Keratinocyte (primary cell): Measurements from ENCODE around the gene CACNA2D2. TPM values are rescaled to one million over a fixed set of nuclear protein-coding genes. Genes with fewer than 3 reads are reported as not detected.

Source experiments
- DNase-seq: peaks from one replicate; pipeline ENCODE4 v3.0.0-alpha.2; 2011; ENCODE audit warnings: low read depth, missing footprints, low spot score
- FAIRE-seq: peaks from 2 replicates; lab custom pipeline; 2011; peaks lifted over from hg19 to GRCh38; lab: Jason Lieb, UNC
- H2AFZ ChIP-seq: 2 replicates; pipeline ENCODE4 v1.6.0; 2012; ENCODE audit warnings: low read length, control low read depth, inconsistent platforms; ENCODE audit not compliant: control insufficient read depth
- H3K27ac ChIP-seq: 2 replicates; pipeline ENCODE4 v1.5.1; 2011; ENCODE audit warnings: low read length; ENCODE audit not compliant: control insufficient read depth, insufficient read depth
- H3K27me3 ChIP-seq: 3 replicates; pipeline ENCODE4 v1.6.0; 2011; ENCODE audit warnings: low read length; ENCODE audit not compliant: control insufficient read depth, insufficient read depth; ENCODE audit errors: extremely low read depth
- H3K36me3 ChIP-seq, 2 experiments: 2 replicates in 1 of 2; 3 replicates in 1 of 2; pipeline ENCODE4 v1.5.1; 2011; ENCODE audit warnings: low read length in 2 of 2, mild to moderate bottlenecking in 1 of 2; ENCODE audit not compliant: control insufficient read depth in 2 of 2, insufficient read depth in 2 of 2; ENCODE audit errors: extremely low read depth in 1 of 2
- H3K4me1 ChIP-seq: 3 replicates; pipeline ENCODE4 v1.5.1; 2011; ENCODE audit warnings: low read length; ENCODE audit not compliant: control insufficient read depth, insufficient read depth; ENCODE audit errors: extremely low read depth
- H3K4me2 ChIP-seq: 3 replicates; pipeline ENCODE4 v1.6.0; 2011; ENCODE audit warnings: low read depth, low read length; ENCODE audit not compliant: control insufficient read depth, insufficient read depth; ENCODE audit errors: extremely low read depth
- H3K4me3 ChIP-seq, 3 experiments: fragments of 200-600 bp in 1 of 3; sonication (generic) in 1 of 3; 2 replicates in 2 of 3; 3 replicates in 1 of 3; pipeline ENCODE4 v1.5.1; 2011 to 2016; ENCODE audit warnings: low read length in 3 of 3, mild to moderate bottlenecking in 3 of 3, control low read depth in 2 of 3, inconsistent platforms in 1 of 3, low read depth in 1 of 3, mixed read lengths in 1 of 3, mixed run types in 1 of 3, moderate library complexity in 1 of 3; ENCODE audit not compliant: control insufficient read depth in 2 of 3, insufficient read depth in 2 of 3; ENCODE audit errors: extremely low read depth in 1 of 3
- H3K79me2 ChIP-seq: 2 replicates; pipeline ENCODE4 v1.6.0; 2012; ENCODE audit warnings: low read length; ENCODE audit not compliant: control insufficient read depth, insufficient read depth
- H3K9ac ChIP-seq: 3 replicates; pipeline ENCODE4 v1.6.0; 2011; ENCODE audit warnings: low read length; ENCODE audit not compliant: control insufficient read depth, insufficient read depth; ENCODE audit errors: extremely low read depth
- H3K9me1 ChIP-seq: 3 replicates; pipeline ENCODE4 v1.6.0; 2011; ENCODE audit warnings: low read length; ENCODE audit not compliant: control insufficient read depth, insufficient read depth; ENCODE audit errors: extremely low read depth
- H3K9me3 ChIP-seq: 2 replicates; pipeline ENCODE4 v1.5.1; 2012; ENCODE audit warnings: low read depth, low read length; ENCODE audit not compliant: control insufficient read depth
- H4K20me1 ChIP-seq: 3 replicates; pipeline ENCODE4 v1.6.0; 2011; ENCODE audit warnings: low read length; ENCODE audit not compliant: control insufficient read depth, insufficient read depth; ENCODE audit errors: extremely low read depth
- EZH2 ChIP-seq: IDR thresholded peaks from one replicate; pipeline ENCODE4 v1.6.1; 2012; ENCODE audit warnings: inconsistent platforms, mild to moderate bottlenecking, low read length, moderate library complexity
- dilution Hi-C: fragments of 300-500 bp; cut with MboI; formaldehyde crosslinking; loops from one replicate; pipeline ENCODE4 v1.7.0; 2020; ENCODE audit warnings: low sequenced_read_pairs; ENCODE audit not compliant: extremely low pct_ligation_motif_present
- polyA plus RNA-seq, 5 experiments: library from polyadenylated mRNA; depleted of rRNA in 3 of 5; stranded (reverse) in 3 of 5; stranded (forward) in 1 of 5; unstranded in 1 of 5; fragments of >200 nt; gene quantifications; 1 replicate in 1 of 5; 2 replicates in 3 of 5; 3 replicates in 1 of 5; pipeline versions ENCODE4 v1.2.1 to v1.2.3, GENCODE V29; 2011 to 2012; ENCODE audit warnings: missing spikeins in 2 of 5, low read depth in 1 of 5, low replicate concordance in 1 of 5
- TF ChIP-seq, protein P1 (sequence below), 3 experiments: IDR thresholded peaks in 1 of 3; conservative IDR thresholded peaks in 1 of 3; optimal IDR thresholded peaks in 1 of 3; 2 replicates in 2 of 3; 3 replicates in 1 of 3; pipeline versions ENCODE3 to v1.5.1; 2011; ENCODE audit warnings: low read length in 3 of 3, mild to moderate bottlenecking in 3 of 3, moderate library complexity in 2 of 3, control low read depth in 1 of 3, inconsistent platforms in 1 of 3; ENCODE audit not compliant: insufficient read depth in 2 of 3; ENCODE audit errors: extremely low read depth in 1 of 3

CACNA2D2 gene
- polyA plus RNA-seq, 1 donor (not counting 4 experiments of a cell fraction or from before 2014, with no cell fraction given) = 0.04 TPM

DNA sequence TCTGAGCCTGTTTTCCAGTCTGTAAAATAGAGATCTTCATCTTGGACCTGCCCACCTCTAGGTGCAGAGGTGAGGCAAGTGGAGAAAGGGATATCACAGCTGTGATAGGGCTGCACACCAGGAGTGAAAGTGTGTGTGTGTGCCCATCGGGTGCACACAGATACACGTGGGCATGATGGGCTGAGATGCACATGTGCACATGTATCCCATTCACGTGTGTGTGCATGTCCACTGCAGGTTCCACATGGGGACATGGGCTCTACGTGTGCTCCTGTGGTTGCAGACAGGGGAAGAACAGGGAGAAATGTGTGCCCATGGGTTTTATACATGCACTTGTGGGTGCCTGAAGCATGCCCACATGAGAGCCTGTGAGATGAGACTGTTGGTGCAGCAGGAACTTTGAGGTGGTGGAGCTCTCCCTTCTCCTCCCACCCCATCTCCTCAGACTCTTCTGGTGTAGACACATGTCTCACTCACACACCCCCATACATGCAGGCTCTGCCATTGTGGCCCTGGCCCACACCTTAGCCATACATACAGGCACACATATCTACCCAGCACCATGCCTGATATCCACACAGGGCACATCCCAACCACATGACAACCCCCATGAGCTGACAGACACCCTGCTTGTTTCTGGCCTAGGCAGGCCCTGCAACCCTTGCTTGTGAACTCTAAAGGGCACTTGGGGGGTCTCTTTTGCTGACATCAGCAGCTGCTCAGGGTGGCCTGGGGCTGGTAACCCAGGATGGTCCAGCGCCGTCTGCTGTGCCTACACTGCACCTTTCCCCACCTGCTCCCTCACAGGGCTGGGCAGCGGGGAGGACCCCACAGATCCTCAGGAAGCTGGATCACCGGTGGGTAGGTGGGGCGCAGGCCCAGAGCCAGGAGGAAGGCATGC, 86.4 kb downstream of the CACNA2D2 start:
- no peak for DNase-seq
- Histone ChIP-seq H3K4me1 (peaks cover 2% of the 10 kb centered on the region), H3K4me3 (no peak overlapping the region), H3K27me3 (peaks cover 8% of the 10 kb centered on the region), H3K36me3 (no peaks in the 10 kb centered on the region), H3K27ac (no peak overlapping the region), H3K79me2 (no peaks in the 10 kb centered on the region), H3K9ac (no peak overlapping the region), H3K9me3 (no peaks in the 10 kb centered on the region), H3K4me2 (no peak overlapping the region), H4K20me1 (no peaks in the 10 kb centered on the region), H2AFZ (no peak overlapping the region), H3K9me1 (no peaks in the 10 kb centered on the region)
- TF ChIP-seq, protein P1, sequence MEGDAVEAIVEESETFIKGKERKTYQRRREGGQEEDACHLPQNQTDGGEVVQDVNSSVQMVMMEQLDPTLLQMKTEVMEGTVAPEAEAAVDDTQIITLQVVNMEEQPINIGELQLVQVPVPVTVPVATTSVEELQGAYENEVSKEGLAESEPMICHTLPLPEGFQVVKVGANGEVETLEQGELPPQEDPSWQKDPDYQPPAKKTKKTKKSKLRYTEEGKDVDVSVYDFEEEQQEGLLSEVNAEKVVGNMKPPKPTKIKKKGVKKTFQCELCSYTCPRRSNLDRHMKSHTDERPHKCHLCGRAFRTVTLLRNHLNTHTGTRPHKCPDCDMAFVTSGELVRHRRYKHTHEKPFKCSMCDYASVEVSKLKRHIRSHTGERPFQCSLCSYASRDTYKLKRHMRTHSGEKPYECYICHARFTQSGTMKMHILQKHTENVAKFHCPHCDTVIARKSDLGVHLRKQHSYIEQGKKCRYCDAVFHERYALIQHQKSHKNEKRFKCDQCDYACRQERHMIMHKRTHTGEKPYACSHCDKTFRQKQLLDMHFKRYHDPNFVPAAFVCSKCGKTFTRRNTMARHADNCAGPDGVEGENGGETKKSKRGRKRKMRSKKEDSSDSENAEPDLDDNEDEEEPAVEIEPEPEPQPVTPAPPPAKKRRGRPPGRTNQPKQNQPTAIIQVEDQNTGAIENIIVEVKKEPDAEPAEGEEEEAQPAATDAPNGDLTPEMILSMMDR (optimal IDR thresholded peaks at IDR 0.05 in 1 of 3, IDR thresholded peaks at IDR 0.05 in 1 of 3, conservative IDR thresholded peaks at IDR 0.05 in 1 of 3; ENCODE audit: extremely low read depth in 1 of 3, insufficient read depth in 2 of 3, low read length in 3 of 3) = no peak
- no peak for TF ChIP-seq EZH2
- FAIRE-seq = no peak
- dilution Hi-C loops = no loop called here

DNA sequence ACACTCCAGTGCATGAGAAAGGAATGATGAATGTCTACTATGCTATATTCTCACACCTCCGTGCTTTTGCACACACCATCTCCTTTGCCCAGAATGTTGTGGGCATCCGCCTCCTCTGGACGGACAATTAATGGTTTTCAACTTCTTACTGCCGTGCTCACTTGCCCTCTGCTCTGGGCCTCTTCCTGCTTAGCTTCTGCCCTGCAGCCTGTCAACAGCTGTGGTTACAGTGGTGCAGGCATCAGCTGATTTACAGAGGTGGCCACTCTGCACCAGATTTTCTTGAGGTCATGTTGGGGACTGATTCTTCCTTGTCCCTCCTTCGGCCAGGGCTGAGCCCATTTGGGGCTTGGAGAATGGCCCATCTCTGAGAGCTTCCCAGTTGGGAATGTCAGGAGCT, 87.6 kb downstream of the CACNA2D2 start:
- Histone ChIP-seq H3K27ac (no peak overlapping the region), H3K4me3 (no peak overlapping the region), H3K9me1 (no peaks in the 10 kb centered on the region), H3K27me3 (peaks cover 8% of the 10 kb centered on the region), H3K79me2 (no peaks in the 10 kb centered on the region), H3K9ac (no peak overlapping the region), H3K4me2 (no peak overlapping the region), H3K36me3 (no peaks in the 10 kb centered on the region), H3K9me3 (no peaks in the 10 kb centered on the region), H2AFZ (no peak overlapping the region), H4K20me1 (no peaks in the 10 kb centered on the region), H3K4me1 (peaks cover 2% of the 10 kb centered on the region)
- DNase-seq (no peak), FAIRE-seq (no peak)
- TF ChIP-seq, protein P1 (optimal IDR thresholded peaks at IDR 0.05 in 1 of 3, IDR thresholded peaks at IDR 0.05 in 1 of 3, conservative IDR thresholded peaks at IDR 0.05 in 1 of 3; ENCODE audit: extremely low read depth in 1 of 3, insufficient read depth in 2 of 3, low read length in 3 of 3) = no peak
- no peak for TF ChIP-seq EZH2
- dilution Hi-C loops = no loop called here
